SK-N-SH (cell line): ENCODE measurements around the gene PHETA2.

Experiments used
- CTCF ChIP-seq: fragments of 200-600 bp; sonication (generic); IDR thresholded peaks from 2 replicates; pipeline ENCODE4 v1.6.1; 2017; ENCODE audit warnings: antibody characterized with exemption, mild to moderate bottlenecking, moderate library complexity
- REST ChIP-seq: IDR thresholded peaks from 2 replicates; pipeline ENCODE4 v1.6.1; 2012; ENCODE audit warnings: mild to moderate bottlenecking, low read depth, low read length, moderate library complexity

GRCh38 chr22:42090596-42091454 lies 16.8 kb downstream of the PHETA2 start, which contains the start of gene NDUFA6:
- TF ChIP-seq CTCF (peak; percentile 65), REST (no peak)
